HG02852 (cell line): ENCODE data around the gene CTIF.
A peak's percentile ranks its signal among the peaks of the same experiment; 100 is the strongest.

Experiments
- ATAC-seq: cut with Tn5 transposase; IDR thresholded peaks from one replicate; pipeline ENCODE4 v1.9.1; 2021; ENCODE audit warnings: mild to moderate bottlenecking, moderate library complexity; ENCODE audit not compliant: unreplicated experiment

CTIF gene

GRCh38 chr18:48662011-48662661 is 123.3 kb downstream of the CTIF start:
- ATAC-seq = no peak

GRCh38 chr18:48663096-48663930 is 124.5 kb downstream of the CTIF start:
- ATAC-seq = no peak

- ATAC-seq = no peak
These were observed 125.4 kb downstream of the CTIF start for GRCh38 chr18:48663931-48664847.

- ATAC-seq = no peak
These were observed 126.8 kb downstream of the CTIF start for GRCh38 chr18:48665654-48666053.

GRCh38 chr18:48666613-48667012 is 127.8 kb downstream of the CTIF start:
- no peak for ATAC-seq

- ATAC-seq = no peak
These were observed 128.7 kb downstream of the CTIF start for GRCh38 chr18:48667276-48668254.

GRCh38 chr18:48668466-48669179 is 129.8 kb downstream of the CTIF start:
- ATAC-seq = no peak

GRCh38 chr18:48669180-48669675 is 130.4 kb downstream of the CTIF start:
- ATAC-seq = no peak

- ATAC-seq = no peak
These were observed 131.3 kb downstream of the CTIF start for GRCh38 chr18:48669991-48670750.

GRCh38 chr18:48670751-48671560 is 132.1 kb downstream of the CTIF start:
- ATAC-seq = no peak

GRCh38 chr18:48671561-48671945 is 132.7 kb downstream of the CTIF start:
- ATAC-seq = no peak

- ATAC-seq = no peak
These were observed 134.0 kb downstream of the CTIF start for GRCh38 chr18:48672671-48673340.

GRCh38 chr18:48673456-48673852 is 134.6 kb downstream of the CTIF start:
- no peak for ATAC-seq

- no peak for ATAC-seq
These were observed 135.3 kb downstream of the CTIF start for GRCh38 chr18:48673853-48674721.

GRCh38 chr18:48674758-48675351 is 136.0 kb downstream of the CTIF start:
- peak; percentile 14 for ATAC-seq

- peak; percentile 90 for ATAC-seq
These were observed 136.5 kb downstream of the CTIF start for GRCh38 chr18:48675352-48675761.
